H1 (cell line): ENCODE data around the gene PNCK. TPM values are rescaled to one million over a fixed set of nuclear protein-coding genes. Genes with fewer than 3 reads are reported as not detected.

Experiments used
- CTCF ChIA-PET: fragments of 300-600 bp; sonication (Branson Sonifier 250); formaldehyde crosslinking; loops from one replicate; lab custom pipeline; 2021; ENCODE audit not compliant: partially characterized antibody; lab: Charles Lee
- POLR2A ChIA-PET: fragments of 300-600 bp; sonication (Branson Sonifier 250); formaldehyde crosslinking; loops from one replicate; lab custom pipeline; 2021; ENCODE audit warnings: inconsistent platforms; ENCODE audit not compliant: partially characterized antibody; lab: Charles Lee
- DNase-seq, 2 experiments: peaks; one replicate each; pipeline versions ENCODE4 v3.0.0 to v3.0.0-alpha.2; 2010 to 2022; ENCODE audit warnings: low spot score in 2 of 2, low read depth in 1 of 2, mixed read lengths in 1 of 2
- FAIRE-seq: peaks from 2 replicates; lab custom pipeline; 2011; peaks lifted over from hg19 to GRCh38; lab: Jason Lieb, UNC
- H2AFZ ChIP-seq: 2 replicates; pipeline ENCODE4 v1.8.1; 2012; ENCODE audit warnings: low read length, inconsistent platforms
- H2AK5ac ChIP-seq: 2 replicates; pipeline ENCODE4 v1.6.1; 2013; ENCODE audit warnings: low read depth, low read length
- H2BK120ac ChIP-seq: replicated peaks from 2 replicates; pipeline ENCODE3; 2013; ENCODE audit warnings: low read depth, low read length, inconsistent platforms
- H2BK12ac ChIP-seq: 2 replicates; pipeline ENCODE4 v1.6.1; 2013; ENCODE audit warnings: low read depth, low read length
- H2BK15ac ChIP-seq: 2 replicates; pipeline ENCODE4 v1.6.1; 2013; ENCODE audit warnings: low read length
- H2BK20ac ChIP-seq: 2 replicates; pipeline ENCODE4 v1.6.1; 2013; ENCODE audit warnings: low read length
- H2BK5ac ChIP-seq: 2 replicates; pipeline ENCODE4 v1.6.1; 2013; ENCODE audit warnings: low read depth, low read length
- H3K14ac ChIP-seq: 2 replicates; pipeline ENCODE4 v1.6.1; 2013; ENCODE audit warnings: inconsistent platforms; ENCODE audit not compliant: insufficient read length
- H3K18ac ChIP-seq: 2 replicates; pipeline ENCODE4 v1.6.1; 2013; ENCODE audit warnings: low read length; ENCODE audit errors: extremely low read depth
- H3K23ac ChIP-seq: 2 replicates; pipeline ENCODE4 v1.6.1; 2013; ENCODE audit warnings: inconsistent platforms; ENCODE audit not compliant: insufficient read length
- H3K23me2 ChIP-seq: 2 replicates; pipeline ENCODE4 v1.6.1; 2013; ENCODE audit warnings: low read depth, low read length
- H3K27ac ChIP-seq: 2 replicates; pipeline ENCODE4 v1.6.1; 2011; ENCODE audit warnings: low read depth, low read length, inconsistent platforms
- H3K27me3 ChIP-seq, 4 experiments: replicated peaks in 1 of 4; 1 replicate in 1 of 4; 2 replicates in 3 of 4; pipeline versions ENCODE4 v1.6.1 to v1.8.1; 2011 to 2013; ENCODE audit warnings: low read length in 3 of 4, mild to moderate bottlenecking in 3 of 4, inconsistent platforms in 2 of 4, mixed read lengths in 2 of 4, moderate library complexity in 1 of 4; ENCODE audit not compliant: control insufficient read depth in 3 of 4, insufficient read depth in 3 of 4; ENCODE audit errors: extremely low read depth in 1 of 4
- H3K36me3 ChIP-seq, 4 experiments: 2 replicates each; pipeline versions ENCODE4 v1.6.1 to v1.8.1; 2011 to 2013; ENCODE audit warnings: mild to moderate bottlenecking in 4 of 4, low read length in 3 of 4, moderate library complexity in 2 of 4, control low read depth in 1 of 4, inconsistent platforms in 1 of 4; ENCODE audit not compliant: insufficient read depth in 4 of 4, control insufficient read depth in 2 of 4
- H3K4ac ChIP-seq: replicated peaks from 2 replicates; pipeline ENCODE3; 2013; ENCODE audit warnings: low read length, low read depth, mixed read lengths, inconsistent platforms; ENCODE audit not compliant: insufficient read length
- H3K4me1 ChIP-seq, 4 experiments: replicated peaks in 1 of 4; 1 replicate in 1 of 4; 2 replicates in 3 of 4; pipeline versions ENCODE4 v1.6.1 to v1.8.1; 2011 to 2013; ENCODE audit warnings: low read length in 3 of 4, inconsistent platforms in 2 of 4, mixed read lengths in 1 of 4; ENCODE audit not compliant: insufficient read depth in 4 of 4, control insufficient read depth in 3 of 4
- H3K4me2 ChIP-seq, 2 experiments: 2 replicates each; pipeline versions ENCODE4 v1.6.1 to v1.8.1; 2011 to 2013; ENCODE audit warnings: low read depth in 2 of 2, low read length in 2 of 2, control low read depth in 1 of 2, inconsistent platforms in 1 of 2, mild to moderate bottlenecking in 1 of 2; ENCODE audit not compliant: insufficient read depth in 1 of 2
- H3K4me3 ChIP-seq, 4 experiments: fragments of 200-600, 300-600 bp in 1 of 4; sonication (generic), shearing (Covaris generic), sonication (Bioruptor Twin) in 1 of 4; 2 replicates each; pipeline versions ENCODE4 v1.5.1 to v1.8.1; 2011 to 2016; ENCODE audit warnings: low read length in 4 of 4, low read depth in 3 of 4, control low read depth in 2 of 4, inconsistent platforms in 2 of 4, mild to moderate bottlenecking in 2 of 4, mixed read lengths in 1 of 4, moderate library complexity in 1 of 4; ENCODE audit not compliant: insufficient read depth in 2 of 4; ENCODE audit errors: extremely low read depth in 1 of 4
- H3K56ac ChIP-seq: replicated peaks from 2 replicates; pipeline ENCODE3; 2013; ENCODE audit warnings: low read depth, mild to moderate bottlenecking, mixed read lengths, low read length, inconsistent platforms; ENCODE audit not compliant: insufficient read length
- H3K79me1 ChIP-seq: 2 replicates; pipeline ENCODE4 v1.6.1; 2013; ENCODE audit warnings: low read depth, low read length, control low read depth
- H3K79me2 ChIP-seq, 2 experiments: 2 replicates each; pipeline versions ENCODE4 v1.6.1 to v1.8.1; 2012 to 2013; ENCODE audit warnings: low read length in 2 of 2, mild to moderate bottlenecking in 2 of 2, inconsistent platforms in 1 of 2; ENCODE audit not compliant: insufficient read depth in 2 of 2, control insufficient read depth in 1 of 2
- H3K9ac ChIP-seq, 4 experiments: replicated peaks in 1 of 4; 1 replicate in 1 of 4; 2 replicates in 3 of 4; pipeline versions ENCODE4 v1.6.1 to v1.8.1; 2011 to 2013; ENCODE audit warnings: low read depth in 3 of 4, low read length in 3 of 4, control low read depth in 2 of 4, mild to moderate bottlenecking in 2 of 4, moderate library complexity in 2 of 4, inconsistent platforms in 1 of 4; ENCODE audit errors: extremely low read depth in 1 of 4
- H3K9me3 ChIP-seq, 2 experiments: 2 replicates each; pipeline versions ENCODE4 v1.6.1 to v1.8.1; 2012 to 2013; ENCODE audit warnings: mild to moderate bottlenecking in 2 of 2, moderate library complexity in 2 of 2, control low read depth in 1 of 2, inconsistent platforms in 1 of 2, low read depth in 1 of 2, low read length in 1 of 2, mixed read lengths in 1 of 2; ENCODE audit not compliant: insufficient read depth in 2 of 2
- H4K20me1 ChIP-seq, 2 experiments: replicated peaks in 1 of 2; 2 replicates each; pipeline versions ENCODE3 to v1.8.1; 2011 to 2013; ENCODE audit warnings: inconsistent platforms in 2 of 2, low read length in 2 of 2, mild to moderate bottlenecking in 1 of 2; ENCODE audit not compliant: insufficient read depth in 2 of 2, control insufficient read depth in 1 of 2
- H4K5ac ChIP-seq: 2 replicates; pipeline ENCODE4 v1.6.1; 2013; ENCODE audit warnings: low read length, low read depth, mixed read lengths, inconsistent platforms; ENCODE audit not compliant: insufficient read length
- H4K8ac ChIP-seq: 2 replicates; pipeline ENCODE4 v1.8.0; 2013; ENCODE audit warnings: mild to moderate bottlenecking, moderate library complexity, low read length, inconsistent platforms; ENCODE audit not compliant: insufficient read depth; ENCODE audit errors: extremely low read depth
- H4K91ac ChIP-seq: replicated peaks from 2 replicates; pipeline ENCODE3; 2013; ENCODE audit warnings: low read length, mixed read lengths, inconsistent platforms; ENCODE audit not compliant: insufficient read length
- BRCA1 ChIP-seq: IDR thresholded peaks from 2 replicates; pipeline ENCODE4 v1.6.1; 2012; ENCODE audit warnings: low read depth, low read length, improper control_type of control experiment
- EGR1 ChIP-seq: IDR thresholded peaks from 2 replicates; pipeline ENCODE4 v1.6.1; 2011; ENCODE audit warnings: low read depth, low read length, borderline replicate concordance
- KDM4A ChIP-seq: IDR thresholded peaks from one replicate; pipeline ENCODE4 v1.7.1; 2012; ENCODE audit warnings: low read depth, mild to moderate bottlenecking, moderate library complexity, low read length, inconsistent platforms; ENCODE audit not compliant: severe bottlenecking
- NRF1 ChIP-seq: IDR thresholded peaks from 2 replicates; pipeline ENCODE4 v1.6.1; 2011; ENCODE audit warnings: mild to moderate bottlenecking, low read depth, low read length, improper control_type of control experiment
- TAF7 ChIP-seq: optimal IDR thresholded peaks from 2 replicates; pipeline ENCODE3; 2011; ENCODE audit warnings: low read depth, mild to moderate bottlenecking, inconsistent platforms, low read length, moderate library complexity, borderline replicate concordance
- whole genome bisulfite sequencing, 2 experiments: shearing (Covaris generic) in 1 of 2; methylation state at CpG; one replicate each; pipeline versions ENCODE4 v1.1.6 to v1.1.7; 2013 to 2015; ENCODE audit warnings: low lambda C conversion rate in 2 of 2, mixed read lengths in 2 of 2, inconsistent platforms in 1 of 2, low coverage in 1 of 2, missing lambda C conversion rate in 1 of 2; ENCODE audit not compliant: insufficient replicate concordance in 2 of 2, insufficient coverage in 1 of 2, insufficient read length in 1 of 2; ENCODE audit errors: extremely low coverage in 1 of 2, missing lambda C conversion rate in 1 of 2; 5-methylcytosine and 5-hydroxymethylcytosine counted together
- polyA plus RNA-seq, 7 experiments: library from polyadenylated mRNA; depleted of rRNA in 3 of 7; stranded (reverse) in 5 of 7; unstranded in 2 of 7; fragments of >200 nt in 5 of 7; fragments of 200-250 nt in 2 of 7; gene quantifications; 1 replicate in 5 of 7; 2 replicates in 1 of 7; 4 replicates in 1 of 7; pipeline versions ENCODE4 v1.2.1 to v1.2.3, GENCODE V29; 2011 to 2013; ENCODE audit warnings: missing spikeins in 2 of 7, mixed read lengths in 2 of 7
- total RNA-seq: library from RNA; stranded (reverse); fragmentation: NEBNext Ultra II Directional; extraction: Animal tissue kit (Norgen Biotek cat#: 25700); gene quantifications from 2 replicates; pipeline ENCODE4 v1.2.1, GENCODE V29; 2021

The PNCK gene
- total and polyA plus RNA-seq, 2 of the 8 experiments (the other 6 are each of a cell fraction or from before 2014, with no cell fraction given) = 6.2 to 6.3 TPM

DNA sequence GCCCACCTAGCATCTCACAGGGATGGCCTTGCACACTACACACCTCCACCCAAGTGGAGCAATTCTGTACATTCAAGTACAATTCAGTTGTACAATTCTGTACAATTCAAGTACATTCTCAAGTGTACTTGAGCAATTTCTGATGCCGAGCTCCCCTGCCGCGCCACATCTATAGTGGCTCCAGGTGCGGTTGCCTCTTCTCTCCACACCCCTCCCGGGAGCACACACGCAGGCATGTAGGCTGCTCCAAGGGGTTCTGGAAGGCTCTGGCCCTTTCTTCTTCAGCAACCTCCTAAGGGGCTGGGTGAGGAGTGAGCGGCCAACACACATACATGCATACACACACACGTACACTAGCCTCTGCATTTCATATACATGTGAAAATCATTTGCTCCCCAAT, 45.5 kb downstream of the PNCK start:
- POLR2A ChIA-PET = no interaction called here
- no peak overlapping the region for H3K9ac ChIP-seq
- peaks cover 0 to 3% (median 0%) of the 10 kb centered on the region in 4 experiments; a peak in 1 of 7 replicates for H3K4me1 ChIP-seq
- 92% methylated on average over 7 of the region's 8 CpGs; no CpG with 5 or more reads in 1 of the 2 experiments for WGBS, 2 experiments
- H4K91ac ChIP-seq = no peak overlapping the region
- TF ChIP-seq EGR1 (no peak), BRCA1 (no peak), NRF1 (no peak), TAF7 (no peak), KDM4A (no peak)
- no peak overlapping the region for H2BK120ac ChIP-seq
- H3K4me3 ChIP-seq = no peak overlapping the region
- H3K23ac ChIP-seq = no peak overlapping the region
- H4K20me1 ChIP-seq = no peaks in the 10 kb centered on the region
- CTCF ChIA-PET = interaction anchor here (3.0 kb wide), 1 partner anchor 17 kb away, joined by 14 read pairs; no protein-coding TSS in a partner anchor
- no peak overlapping the region for H3K56ac ChIP-seq
- H2AFZ ChIP-seq = no peak overlapping the region
- H3K36me3 ChIP-seq = no peaks in the 10 kb centered on the region
- DNase-seq (no peak), FAIRE-seq (no peak)
- no peak overlapping the region for H3K4me2 ChIP-seq
- no peaks in the 10 kb centered on the region for H3K79me1 ChIP-seq
- no peak overlapping the region for H3K27ac ChIP-seq
- H3K79me2 ChIP-seq = no peaks in the 10 kb centered on the region
- no peak overlapping the region for H2BK12ac ChIP-seq
- no peak overlapping the region for H4K8ac ChIP-seq
- no peak overlapping the region for H2BK20ac ChIP-seq
- no peak overlapping the region for H3K14ac ChIP-seq
- H3K4ac ChIP-seq = no peak overlapping the region
- H3K18ac ChIP-seq = no peak overlapping the region
- no peak overlapping the region for H2AK5ac ChIP-seq
- no peaks in the 10 kb centered on the region for H3K23me2 ChIP-seq
- no peak overlapping the region for H4K5ac ChIP-seq
- H2BK5ac ChIP-seq = no peak overlapping the region
- H3K9me3 ChIP-seq = no peaks in the 10 kb centered on the region
- no peak overlapping the region for H2BK15ac ChIP-seq
- no peaks in the 10 kb centered on the region for H3K27me3 ChIP-seq
